Measurements from ENCODE around the gene TREML1. TPM values are rescaled to one million over a fixed set of nuclear protein-coding genes. Genes with fewer than 3 reads are reported as not detected.
A peak's percentile ranks its signal among the peaks of the same experiment; 100 is the strongest.

Gene TREML1
- total and polyA plus RNA-seq, 9 of the 15 experiments (the other 6 are each of a cell fraction or from before 2014, with no cell fraction given): not detected

DNA sequence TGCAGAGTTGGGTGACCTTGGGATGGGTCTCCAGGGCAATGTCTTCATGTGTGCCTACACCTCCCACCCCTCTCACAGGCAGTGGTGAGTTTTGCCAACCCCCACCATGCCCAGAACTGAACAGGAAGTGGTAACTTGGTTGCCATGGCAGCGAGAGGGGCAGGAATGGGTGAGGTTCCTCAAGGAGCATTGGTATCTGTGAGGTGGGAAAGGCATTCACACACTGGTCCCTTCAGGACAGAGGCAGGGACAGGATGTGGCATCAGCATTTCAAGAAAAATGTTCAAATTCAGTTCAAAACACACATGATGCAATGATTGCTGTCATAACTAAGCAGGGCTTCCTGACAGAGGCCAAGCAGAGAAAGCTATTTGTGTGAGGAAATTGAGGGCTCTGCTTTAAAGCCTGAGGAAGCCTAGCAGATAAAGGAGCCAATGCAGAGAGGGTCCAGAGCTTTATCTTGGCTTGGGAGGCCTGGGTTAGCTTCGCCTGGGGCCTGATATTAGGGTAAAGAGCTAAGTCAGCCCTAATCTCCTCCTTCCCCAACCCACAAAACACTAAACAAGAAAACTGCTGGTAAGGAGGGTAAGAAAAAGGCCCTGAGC is 46.3 kb upstream of the TREML1 start (continued):
- TF ChIP-seq, protein P1, sequence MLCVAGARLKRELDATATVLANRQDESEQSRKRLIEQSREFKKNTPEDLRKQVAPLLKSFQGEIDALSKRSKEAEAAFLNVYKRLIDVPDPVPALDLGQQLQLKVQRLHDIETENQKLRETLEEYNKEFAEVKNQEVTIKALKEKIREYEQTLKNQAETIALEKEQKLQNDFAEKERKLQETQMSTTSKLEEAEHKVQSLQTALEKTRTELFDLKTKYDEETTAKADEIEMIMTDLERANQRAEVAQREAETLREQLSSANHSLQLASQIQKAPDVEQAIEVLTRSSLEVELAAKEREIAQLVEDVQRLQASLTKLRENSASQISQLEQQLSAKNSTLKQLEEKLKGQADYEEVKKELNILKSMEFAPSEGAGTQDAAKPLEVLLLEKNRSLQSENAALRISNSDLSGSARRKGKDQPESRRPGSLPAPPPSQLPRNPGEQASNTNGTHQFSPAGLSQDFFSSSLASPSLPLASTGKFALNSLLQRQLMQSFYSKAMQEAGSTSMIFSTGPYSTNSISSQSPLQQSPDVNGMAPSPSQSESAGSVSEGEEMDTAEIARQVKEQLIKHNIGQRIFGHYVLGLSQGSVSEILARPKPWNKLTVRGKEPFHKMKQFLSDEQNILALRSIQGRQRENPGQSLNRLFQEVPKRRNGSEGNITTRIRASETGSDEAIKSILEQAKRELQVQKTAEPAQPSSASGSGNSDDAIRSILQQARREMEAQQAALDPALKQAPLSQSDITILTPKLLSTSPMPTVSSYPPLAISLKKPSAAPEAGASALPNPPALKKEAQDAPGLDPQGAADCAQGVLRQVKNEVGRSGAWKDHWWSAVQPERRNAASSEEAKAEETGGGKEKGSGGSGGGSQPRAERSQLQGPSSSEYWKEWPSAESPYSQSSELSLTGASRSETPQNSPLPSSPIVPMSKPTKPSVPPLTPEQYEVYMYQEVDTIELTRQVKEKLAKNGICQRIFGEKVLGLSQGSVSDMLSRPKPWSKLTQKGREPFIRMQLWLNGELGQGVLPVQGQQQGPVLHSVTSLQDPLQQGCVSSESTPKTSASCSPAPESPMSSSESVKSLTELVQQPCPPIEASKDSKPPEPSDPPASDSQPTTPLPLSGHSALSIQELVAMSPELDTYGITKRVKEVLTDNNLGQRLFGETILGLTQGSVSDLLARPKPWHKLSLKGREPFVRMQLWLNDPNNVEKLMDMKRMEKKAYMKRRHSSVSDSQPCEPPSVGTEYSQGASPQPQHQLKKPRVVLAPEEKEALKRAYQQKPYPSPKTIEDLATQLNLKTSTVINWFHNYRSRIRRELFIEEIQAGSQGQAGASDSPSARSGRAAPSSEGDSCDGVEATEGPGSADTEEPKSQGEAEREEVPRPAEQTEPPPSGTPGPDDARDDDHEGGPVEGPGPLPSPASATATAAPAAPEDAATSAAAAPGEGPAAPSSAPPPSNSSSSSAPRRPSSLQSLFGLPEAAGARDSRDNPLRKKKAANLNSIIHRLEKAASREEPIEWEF (CRISPR knock-in tag; IDR thresholded peaks at IDR 0.05): no peak
- TF ChIP-seq, protein P2, sequence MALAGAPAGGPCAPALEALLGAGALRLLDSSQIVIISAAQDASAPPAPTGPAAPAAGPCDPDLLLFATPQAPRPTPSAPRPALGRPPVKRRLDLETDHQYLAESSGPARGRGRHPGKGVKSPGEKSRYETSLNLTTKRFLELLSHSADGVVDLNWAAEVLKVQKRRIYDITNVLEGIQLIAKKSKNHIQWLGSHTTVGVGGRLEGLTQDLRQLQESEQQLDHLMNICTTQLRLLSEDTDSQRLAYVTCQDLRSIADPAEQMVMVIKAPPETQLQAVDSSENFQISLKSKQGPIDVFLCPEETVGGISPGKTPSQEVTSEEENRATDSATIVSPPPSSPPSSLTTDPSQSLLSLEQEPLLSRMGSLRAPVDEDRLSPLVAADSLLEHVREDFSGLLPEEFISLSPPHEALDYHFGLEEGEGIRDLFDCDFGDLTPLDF (CRISPR knock-in tag; IDR thresholded peaks at IDR 0.05): no peak
- TF ChIP-seq MCM7 (IDR thresholded peaks at IDR 0.05): no peak
- no peak for TF ChIP-seq PRPF4 (IDR thresholded peaks at IDR 0.05; ENCODE audit: insufficient read depth, low read depth, low read length, poor library complexity, severe bottlenecking)
- TF ChIP-seq RBM17 (IDR thresholded peaks at IDR 0.05; ENCODE audit: borderline replicate concordance, low read depth, low read length): no peak
- peak; percentile 89 for TF ChIP-seq CEBPB (tag; IDR thresholded peaks at IDR 0.05)
- no peak for TF ChIP-seq CREM (IDR thresholded peaks at IDR 0.05; ENCODE audit: low read depth)
- TF ChIP-seq OTX1 (CRISPR knock-in tag; IDR thresholded peaks at IDR 0.05): no peak
- no peak for TF ChIP-seq ATF7 (IDR thresholded peaks at IDR 0.05)
- TF ChIP-seq ZNF695 (CRISPR knock-in tag; IDR thresholded peaks at IDR 0.05): no peak
- peak; percentile 41; the same call in 1 of the 2 replicates for TF ChIP-seq STAT5A (IDR thresholded peaks at IDR 0.05; ENCODE audit: borderline replicate concordance, low read length)
- no peak for TF ChIP-seq ZC3H11A (IDR thresholded peaks at IDR 0.05; ENCODE audit: low read depth, low read length)
- TF ChIP-seq, protein P3, sequence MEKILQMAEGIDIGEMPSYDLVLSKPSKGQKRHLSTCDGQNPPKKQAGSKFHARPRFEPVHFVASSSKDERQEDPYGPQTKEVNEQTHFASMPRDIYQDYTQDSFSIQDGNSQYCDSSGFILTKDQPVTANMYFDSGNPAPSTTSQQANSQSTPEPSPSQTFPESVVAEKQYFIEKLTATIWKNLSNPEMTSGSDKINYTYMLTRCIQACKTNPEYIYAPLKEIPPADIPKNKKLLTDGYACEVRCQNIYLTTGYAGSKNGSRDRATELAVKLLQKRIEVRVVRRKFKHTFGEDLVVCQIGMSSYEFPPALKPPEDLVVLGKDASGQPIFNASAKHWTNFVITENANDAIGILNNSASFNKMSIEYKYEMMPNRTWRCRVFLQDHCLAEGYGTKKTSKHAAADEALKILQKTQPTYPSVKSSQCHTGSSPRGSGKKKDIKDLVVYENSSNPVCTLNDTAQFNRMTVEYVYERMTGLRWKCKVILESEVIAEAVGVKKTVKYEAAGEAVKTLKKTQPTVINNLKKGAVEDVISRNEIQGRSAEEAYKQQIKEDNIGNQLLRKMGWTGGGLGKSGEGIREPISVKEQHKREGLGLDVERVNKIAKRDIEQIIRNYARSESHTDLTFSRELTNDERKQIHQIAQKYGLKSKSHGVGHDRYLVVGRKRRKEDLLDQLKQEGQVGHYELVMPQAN (IDR thresholded peaks at IDR 0.05; ENCODE audit: borderline replicate concordance): no peak
- no peak for TF ChIP-seq PCBP1 (IDR thresholded peaks at IDR 0.05; ENCODE audit: low read depth, low read length, poor library complexity, severe bottlenecking)
- TF ChIP-seq ZNF583 (CRISPR knock-in tag; IDR thresholded peaks at IDR 0.05): no peak
- TF ChIP-seq ZNF436 (CRISPR knock-in tag; IDR thresholded peaks at IDR 0.05): no peak
- TF ChIP-seq, protein P4, sequence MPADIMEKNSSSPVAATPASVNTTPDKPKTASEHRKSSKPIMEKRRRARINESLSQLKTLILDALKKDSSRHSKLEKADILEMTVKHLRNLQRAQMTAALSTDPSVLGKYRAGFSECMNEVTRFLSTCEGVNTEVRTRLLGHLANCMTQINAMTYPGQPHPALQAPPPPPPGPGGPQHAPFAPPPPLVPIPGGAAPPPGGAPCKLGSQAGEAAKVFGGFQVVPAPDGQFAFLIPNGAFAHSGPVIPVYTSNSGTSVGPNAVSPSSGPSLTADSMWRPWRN (IDR thresholded peaks at IDR 0.05; ENCODE audit: low read depth): no peak
- TF ChIP-seq SUPT5H (IDR thresholded peaks at IDR 0.05): no peak
- TF ChIP-seq WHSC1 (IDR thresholded peaks at IDR 0.05; ENCODE audit: low read length): no peak
- TF ChIP-seq, protein P5, sequence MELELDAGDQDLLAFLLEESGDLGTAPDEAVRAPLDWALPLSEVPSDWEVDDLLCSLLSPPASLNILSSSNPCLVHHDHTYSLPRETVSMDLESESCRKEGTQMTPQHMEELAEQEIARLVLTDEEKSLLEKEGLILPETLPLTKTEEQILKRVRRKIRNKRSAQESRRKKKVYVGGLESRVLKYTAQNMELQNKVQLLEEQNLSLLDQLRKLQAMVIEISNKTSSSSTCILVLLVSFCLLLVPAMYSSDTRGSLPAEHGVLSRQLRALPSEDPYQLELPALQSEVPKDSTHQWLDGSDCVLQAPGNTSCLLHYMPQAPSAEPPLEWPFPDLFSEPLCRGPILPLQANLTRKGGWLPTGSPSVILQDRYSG (tag; conservative IDR thresholded peaks at IDR 0.05; ENCODE audit: low read depth): peak; percentile 46; the same call in 1 of the 2 replicates

Data from K562 (cell line).